Coronary artery (tissue), 2 donors: ENCODE data around the gene VAPA.

Source experiments
- DNase-seq: peaks from one replicate; pipeline ENCODE4 v3.0.0-alpha.2; 2017; ENCODE audit warnings: low spot score
- H3K27ac ChIP-seq, 2 donors: fragments of 200-600 bp; sonication (generic); one replicate each; pipeline ENCODE4 v1.5.1; 2016 to 2019
- H3K4me3 ChIP-seq: fragments of 200-600 bp; sonication (generic); 2 replicates; pipeline ENCODE4 v1.5.1; 2016; ENCODE audit warnings: mild to moderate bottlenecking, moderate library complexity
- CTCF ChIP-seq: fragments of 200-600 bp; sonication (generic); IDR thresholded peaks from one replicate; pipeline ENCODE4 v1.5.1; 2019; ENCODE audit warnings: antibody characterized with exemption

VAPA gene

GRCh38 chr18:9916077-9916639 lies 2.3 kb downstream of the VAPA start:
- peak overlapping the region; percentile 88 for H3K4me3 ChIP-seq
- no peak for TF ChIP-seq CTCF
- no peak for DNase-seq
- H3K27ac ChIP-seq = peak overlapping the region; percentile 73 to 99

- Histone ChIP-seq H3K4me3 (peak overlapping the region; percentile 88), H3K27ac (peak overlapping the region; percentile 73 to 99)
- no peak for TF ChIP-seq CTCF
- no peak for DNase-seq
Measured at GRCh38 chr18:9916808-9917207, 3.0 kb downstream of the VAPA start.

GRCh38 chr18:9918016-9918680 lies 4.3 kb downstream of the VAPA start:
- Histone ChIP-seq H3K4me3 (peak overlapping the region; percentile 7), H3K27ac (peak overlapping the region in 1 of 2 donors; percentile 21)
- no peak for DNase-seq
- TF ChIP-seq CTCF = no peak

DNA sequence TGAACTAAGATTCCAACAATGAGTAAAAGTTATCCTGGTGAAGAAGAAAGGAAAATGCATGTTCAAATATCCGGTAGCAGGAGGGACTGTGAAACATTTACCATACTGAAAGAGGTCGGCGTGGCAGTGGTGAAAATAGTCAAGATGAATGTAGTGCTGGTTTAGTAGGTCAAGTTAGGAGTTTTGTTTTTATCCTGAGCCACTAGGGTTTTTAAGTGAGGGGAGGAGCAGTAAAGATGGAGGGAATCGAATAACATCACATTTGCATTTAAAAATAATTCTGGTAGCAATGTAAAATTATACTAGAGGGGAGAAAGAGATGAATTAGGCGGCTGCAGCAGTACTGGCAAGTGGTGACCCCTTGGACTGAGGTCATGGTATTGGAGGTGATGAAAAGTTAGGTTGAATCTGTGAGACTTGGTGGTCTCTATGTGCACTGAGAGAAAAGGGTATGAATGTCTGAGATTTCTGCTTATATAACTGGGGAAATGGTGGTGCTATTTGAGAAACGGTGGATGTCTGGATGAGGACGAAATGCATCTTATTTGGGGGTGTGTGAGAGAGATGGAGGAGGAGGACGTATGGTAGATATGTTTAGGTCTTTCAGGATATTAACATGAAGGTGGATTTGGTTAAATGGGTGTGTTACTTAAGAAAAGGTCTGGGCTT lies 5.9 kb downstream of the VAPA start:
- H3K27ac ChIP-seq = no peak overlapping the region
- H3K4me3 ChIP-seq = peak overlapping the region; percentile 6
- TF ChIP-seq CTCF = no peak
- no peak for DNase-seq

GRCh38 chr18:9922592-9923311 lies 8.9 kb downstream of the VAPA start:
- TF ChIP-seq CTCF = no peak
- DNase-seq = no peak
- no peak overlapping the region for H3K4me3 ChIP-seq
- H3K27ac ChIP-seq = peak overlapping the region in 1 of 2 donors; percentile 20

GRCh38 chr18:9924371-9924943 lies 10.6 kb downstream of the VAPA start:
- DNase-seq = no peak
- H3K4me3 ChIP-seq = peak overlapping the region; percentile 10
- TF ChIP-seq CTCF = no peak
- H3K27ac ChIP-seq = peak overlapping the region; percentile 4 to 60
